HepG2 (cell line): Measurements from ENCODE around the gene TIPIN. TPM values are rescaled to one million over a fixed set of nuclear protein-coding genes. Genes with fewer than 3 reads are reported as not detected.

ENCODE experiments used
- ATF7 ChIP-seq, 2 experiments: fragments of 450-650 bp in 1 of 2; sonication (generic) in 1 of 2; formaldehyde crosslinking in 1 of 2; IDR thresholded peaks; 2 replicates each; pipeline versions ENCODE4 v1.4.0 to v1.6.1; 2016 to 2020; ENCODE audit warnings: antibody characterized with exemption in 1 of 2, mild to moderate bottlenecking in 1 of 2, missing genetic modification reagents in 1 of 2
- ELF3 ChIP-seq: IDR thresholded peaks from 2 replicates; pipeline ENCODE4 v1.6.1; 2016; ENCODE audit warnings: missing genetic modification reagents, missing compliant biosample characterization
- HMG20A ChIP-seq: IDR thresholded peaks from 2 replicates; pipeline ENCODE4 v1.6.1; 2016; ENCODE audit warnings: borderline replicate concordance
- HNF4G ChIP-seq, 2 experiments: sonication (generic) in 1 of 2; formaldehyde crosslinking in 1 of 2; IDR thresholded peaks; 2 replicates each; pipeline versions ENCODE4 v1.4.0 to v1.6.1; 2011 to 2020; ENCODE audit warnings: borderline replicate concordance in 2 of 2, low read depth in 2 of 2, mild to moderate bottlenecking in 2 of 2, low read length in 1 of 2, missing genetic modification reagents in 1 of 2, moderate library complexity in 1 of 2
- KLF12 ChIP-seq: sonication (generic); formaldehyde crosslinking; IDR thresholded peaks from 2 replicates; pipeline ENCODE4 v1.4.0; 2020; ENCODE audit warnings: missing genetic modification reagents, borderline replicate concordance
- MYNN ChIP-seq: sonication (generic); formaldehyde crosslinking; IDR thresholded peaks from 2 replicates; pipeline ENCODE4 v1.4.0; 2020; ENCODE audit warnings: mild to moderate bottlenecking, low read depth, missing genetic modification reagents
- NFE2L1 ChIP-seq: sonication (generic); formaldehyde crosslinking; IDR thresholded peaks from 2 replicates; pipeline ENCODE4 v1.4.0; 2020; ENCODE audit warnings: missing genetic modification reagents, mild to moderate bottlenecking, borderline replicate concordance
- NFRKB ChIP-seq: fragments of 450-650 bp; IDR thresholded peaks from 2 replicates; pipeline ENCODE4 v1.6.1; 2017
- NR2F6 ChIP-seq, 2 experiments: IDR thresholded peaks; 2 replicates each; pipeline ENCODE4 v1.6.1; 2016; ENCODE audit warnings: antibody characterized with exemption in 1 of 2, mild to moderate bottlenecking in 1 of 2
- POLR2G ChIP-seq: fragments of 200-400 bp; formaldehyde crosslinking; IDR thresholded peaks from 2 replicates; pipeline ENCODE4 v1.6.1; 2018; ENCODE audit warnings: mild to moderate bottlenecking, low read depth, low read length, moderate library complexity
- REL ChIP-seq: sonication (generic); formaldehyde crosslinking; conservative IDR thresholded peaks from 2 replicates; pipeline ENCODE4 v1.8.0; 2022; ENCODE audit warnings: mild to moderate bottlenecking, missing genetic modification reagents, moderate library complexity
- SMARCE1 ChIP-seq: fragments of 450-650 bp; IDR thresholded peaks from 2 replicates; pipeline ENCODE4 v1.6.1; 2017; ENCODE audit warnings: borderline replicate concordance
- TBX2 ChIP-seq: sonication (generic); formaldehyde crosslinking; IDR thresholded peaks from 2 replicates; pipeline ENCODE4 v1.5.0; 2020; ENCODE audit warnings: missing genetic modification reagents, mild to moderate bottlenecking, borderline replicate concordance
- U2AF1 ChIP-seq: fragments of 200-400 bp; formaldehyde crosslinking; optimal IDR thresholded peaks from 2 replicates; pipeline ENCODE3; 2017; ENCODE audit warnings: mild to moderate bottlenecking, low read depth, low read length
- ZNF563 ChIP-seq: sonication (generic); formaldehyde crosslinking; IDR thresholded peaks from 2 replicates; pipeline ENCODE4 v1.8.0; 2022; ENCODE audit warnings: mild to moderate bottlenecking, moderate library complexity, missing genetic modification reagents
- ZNF615 ChIP-seq: sonication (generic); formaldehyde crosslinking; IDR thresholded peaks from 2 replicates; pipeline ENCODE4 v1.5.0; 2020; ENCODE audit warnings: mild to moderate bottlenecking, missing genetic modification reagents, borderline replicate concordance
- ZNF746 ChIP-seq: sonication (generic); formaldehyde crosslinking; IDR thresholded peaks from 2 replicates; pipeline ENCODE4 v1.8.0; 2022; ENCODE audit warnings: mild to moderate bottlenecking, missing genetic modification reagents
- ZNF773 ChIP-seq: sonication (generic); formaldehyde crosslinking; IDR thresholded peaks from 2 replicates; pipeline ENCODE4 v1.4.0; 2020; ENCODE audit warnings: missing genetic modification reagents, borderline replicate concordance
- ZNF777 ChIP-seq: sonication (generic); formaldehyde crosslinking; IDR thresholded peaks from 2 replicates; pipeline ENCODE4 v1.4.0; 2020; ENCODE audit warnings: missing genetic modification reagents
- ZNF850 ChIP-seq: sonication (generic); formaldehyde crosslinking; conservative IDR thresholded peaks from 2 replicates; pipeline ENCODE4 v1.9.0; 2021; ENCODE audit warnings: mild to moderate bottlenecking, missing genetic modification reagents
- ZNF891 ChIP-seq: sonication (generic); formaldehyde crosslinking; IDR thresholded peaks from 2 replicates; pipeline ENCODE4 v1.5.0; 2020; ENCODE audit warnings: mild to moderate bottlenecking, missing genetic modification reagents
- polyA plus RNA-seq, 8 experiments: library from polyadenylated mRNA; depleted of rRNA in 3 of 8; stranded (reverse) in 7 of 8; unstranded in 1 of 8; fragments of >200 nt; fragmentation: Illumina TruSeq in 4 of 8; extraction: Trizol in 4 of 8; gene quantifications; 2 replicates each; pipeline versions ENCODE4 v1.2.1 to v1.2.3, GENCODE V29; 2011 to 2016; ENCODE audit warnings: low read depth in 4 of 8, missing spikeins in 1 of 8, mixed read lengths in 1 of 8; ENCODE audit not compliant: insufficient read depth in 1 of 8
- total RNA-seq, 5 experiments: library from RNA; depleted of rRNA; stranded (reverse); fragments of >200 nt; fragmentation: Illumina TruSeq; extraction: Trizol; gene quantifications; 2 replicates each; pipeline ENCODE4 v1.2.3, GENCODE V29; 2016; ENCODE audit warnings: low read depth in 1 of 5
- TF ChIP-seq, protein P1 (sequence below): sonication (generic); IDR thresholded peaks from 2 replicates; pipeline ENCODE4 v1.6.1; 2016; ENCODE audit warnings: low read depth, borderline replicate concordance
- TF ChIP-seq, protein P2 (sequence below): sonication (generic); formaldehyde crosslinking; IDR thresholded peaks from 2 replicates; pipeline ENCODE4 v1.8.1; 2023; ENCODE audit warnings: missing genetic modification reagents, mild to moderate bottlenecking, borderline replicate concordance
- TF ChIP-seq, protein P3 (sequence below): sonication (generic); formaldehyde crosslinking; IDR thresholded peaks from 2 replicates; pipeline ENCODE4 v1.4.0; 2020; ENCODE audit warnings: missing genetic modification reagents, mild to moderate bottlenecking, borderline replicate concordance
- TF ChIP-seq, protein P4 (sequence below): sonication (generic); formaldehyde crosslinking; IDR thresholded peaks from 2 replicates; pipeline ENCODE4 v1.4.0; 2020; ENCODE audit warnings: missing genetic modification reagents, borderline replicate concordance

Gene TIPIN
- total and polyA plus RNA-seq, 2 of the 13 experiments (the other 11 are each of a cell fraction or from before 2014, with no cell fraction given): 2.7 to 28.6 TPM

DNA sequence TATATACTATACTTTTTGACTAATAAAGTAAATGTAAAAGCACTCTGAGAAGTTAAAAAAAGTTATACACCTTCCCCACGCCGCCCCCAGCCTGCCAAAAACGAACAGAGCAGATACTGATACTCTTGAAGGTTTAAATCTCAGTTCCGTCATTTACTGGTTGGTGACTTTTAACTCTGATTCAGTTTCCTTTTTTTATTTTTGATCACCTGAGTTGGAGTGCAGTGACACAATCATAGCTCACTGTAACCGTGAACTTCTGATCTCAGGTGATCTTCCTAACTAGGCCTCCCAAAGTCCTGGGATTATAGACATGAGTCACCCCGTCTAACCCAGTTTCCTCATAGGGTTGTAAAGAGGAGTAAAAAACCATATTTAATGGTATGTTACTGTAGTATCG, 3.3 kb upstream of the TIPIN start (continued):
- TF ChIP-seq POLR2G: no peak
- TF ChIP-seq ZNF850 (CRISPR knock-in tag): no peak
- TF ChIP-seq U2AF1: no peak
- no peak for TF ChIP-seq NFE2L1 (CRISPR knock-in tag)
- TF ChIP-seq KLF12 (CRISPR knock-in tag): no peak
- no peak for TF ChIP-seq ATF7 (IDR thresholded peaks at IDR 0.05)
- no peak for TF ChIP-seq ATF7 (CRISPR knock-in tag; IDR thresholded peaks at IDR 0.05)
- TF ChIP-seq, protein P1, sequence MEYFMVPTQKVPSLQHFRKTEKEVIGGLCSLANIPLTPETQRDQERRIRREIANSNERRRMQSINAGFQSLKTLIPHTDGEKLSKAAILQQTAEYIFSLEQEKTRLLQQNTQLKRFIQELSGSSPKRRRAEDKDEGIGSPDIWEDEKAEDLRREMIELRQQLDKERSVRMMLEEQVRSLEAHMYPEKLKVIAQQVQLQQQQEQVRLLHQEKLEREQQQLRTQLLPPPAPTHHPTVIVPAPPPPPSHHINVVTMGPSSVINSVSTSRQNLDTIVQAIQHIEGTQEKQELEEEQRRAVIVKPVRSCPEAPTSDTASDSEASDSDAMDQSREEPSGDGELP: peak; percentile 35; the same call in 1 of the 2 replicates
- TF ChIP-seq HNF4G (IDR thresholded peaks at IDR 0.05; ENCODE audit: borderline replicate concordance, low read depth, low read length): no peak
- TF ChIP-seq HNF4G (CRISPR knock-in tag; IDR thresholded peaks at IDR 0.05; ENCODE audit: borderline replicate concordance, low read depth): no peak
- no peak for TF ChIP-seq ZNF891
- no peak for TF ChIP-seq MYNN (CRISPR knock-in tag)
- TF ChIP-seq ELF3 (CRISPR knock-in tag): peak; percentile 51; the same call in 1 of the 2 replicates
- TF ChIP-seq HMG20A (CRISPR knock-in tag): peak; percentile 27; the same call in 1 of the 2 replicates
- TF ChIP-seq ZNF777 (CRISPR knock-in tag): no peak
- TF ChIP-seq REL (CRISPR knock-in tag): no peak
- peak; percentile 14; the same call in 1 of the 2 replicates for TF ChIP-seq NR2F6 (IDR thresholded peaks at IDR 0.05)
- TF ChIP-seq NR2F6 (CRISPR knock-in tag; IDR thresholded peaks at IDR 0.05): no peak
- no peak for TF ChIP-seq SMARCE1
- no peak for TF ChIP-seq NFRKB
- no peak for TF ChIP-seq ZNF746 (CRISPR knock-in tag)
- TF ChIP-seq, protein P2, sequence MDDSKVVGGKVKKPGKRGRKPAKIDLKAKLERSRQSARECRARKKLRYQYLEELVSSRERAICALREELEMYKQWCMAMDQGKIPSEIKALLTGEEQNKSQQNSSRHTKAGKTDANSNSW: no peak
- no peak for TF ChIP-seq ZNF563 (CRISPR knock-in tag)
- TF ChIP-seq, protein P3, sequence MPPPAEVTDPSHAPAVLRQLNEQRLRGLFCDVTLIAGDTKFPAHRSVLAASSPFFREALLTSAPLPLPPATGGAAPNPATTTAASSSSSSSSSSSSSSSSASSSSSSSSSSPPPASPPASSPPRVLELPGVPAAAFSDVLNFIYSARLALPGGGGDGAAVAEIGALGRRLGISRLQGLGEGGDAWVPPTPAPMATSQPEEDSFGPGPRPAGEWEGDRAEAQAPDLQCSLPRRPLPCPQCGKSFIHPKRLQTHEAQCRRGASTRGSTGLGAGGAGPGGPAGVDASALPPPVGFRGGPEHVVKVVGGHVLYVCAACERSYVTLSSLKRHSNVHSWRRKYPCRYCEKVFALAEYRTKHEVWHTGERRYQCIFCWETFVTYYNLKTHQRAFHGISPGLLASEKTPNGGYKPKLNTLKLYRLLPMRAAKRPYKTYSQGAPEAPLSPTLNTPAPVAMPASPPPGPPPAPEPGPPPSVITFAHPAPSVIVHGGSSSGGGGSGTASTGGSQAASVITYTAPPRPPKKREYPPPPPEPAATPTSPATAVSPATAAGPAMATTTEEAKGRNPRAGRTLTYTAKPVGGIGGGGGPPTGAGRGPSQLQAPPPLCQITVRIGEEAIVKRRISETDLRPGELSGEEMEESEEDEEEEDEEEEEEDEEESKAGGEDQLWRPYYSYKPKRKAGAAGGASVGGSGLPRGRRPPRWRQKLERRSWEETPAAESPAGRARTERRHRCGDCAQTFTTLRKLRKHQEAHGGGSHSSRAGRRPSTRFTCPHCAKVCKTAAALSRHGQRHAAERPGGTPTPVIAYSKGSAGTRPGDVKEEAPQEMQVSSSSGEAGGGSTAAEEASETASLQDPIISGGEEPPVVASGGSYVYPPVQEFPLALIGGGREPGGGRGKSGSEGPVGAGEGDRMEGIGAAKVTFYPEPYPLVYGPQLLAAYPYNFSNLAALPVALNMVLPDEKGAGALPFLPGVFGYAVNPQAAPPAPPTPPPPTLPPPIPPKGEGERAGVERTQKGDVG (CRISPR knock-in tag): no peak
- TF ChIP-seq ZNF615 (CRISPR knock-in tag): no peak
- TF ChIP-seq, protein P4, sequence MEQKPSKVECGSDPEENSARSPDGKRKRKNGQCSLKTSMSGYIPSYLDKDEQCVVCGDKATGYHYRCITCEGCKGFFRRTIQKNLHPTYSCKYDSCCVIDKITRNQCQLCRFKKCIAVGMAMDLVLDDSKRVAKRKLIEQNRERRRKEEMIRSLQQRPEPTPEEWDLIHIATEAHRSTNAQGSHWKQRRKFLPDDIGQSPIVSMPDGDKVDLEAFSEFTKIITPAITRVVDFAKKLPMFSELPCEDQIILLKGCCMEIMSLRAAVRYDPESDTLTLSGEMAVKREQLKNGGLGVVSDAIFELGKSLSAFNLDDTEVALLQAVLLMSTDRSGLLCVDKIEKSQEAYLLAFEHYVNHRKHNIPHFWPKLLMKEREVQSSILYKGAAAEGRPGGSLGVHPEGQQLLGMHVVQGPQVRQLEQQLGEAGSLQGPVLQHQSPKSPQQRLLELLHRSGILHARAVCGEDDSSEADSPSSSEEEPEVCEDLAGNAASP: no peak
- TF ChIP-seq TBX2: no peak
- no peak for TF ChIP-seq ZNF773 (CRISPR knock-in tag)
